ENCODE data around the gene CYB5RL.
"Not testable (repeated sequence)": the region's sequence is repeated elsewhere in the genome, so short reads cannot be mapped to it uniquely, and the experiment has no call there.

The CYB5RL gene

DNA sequence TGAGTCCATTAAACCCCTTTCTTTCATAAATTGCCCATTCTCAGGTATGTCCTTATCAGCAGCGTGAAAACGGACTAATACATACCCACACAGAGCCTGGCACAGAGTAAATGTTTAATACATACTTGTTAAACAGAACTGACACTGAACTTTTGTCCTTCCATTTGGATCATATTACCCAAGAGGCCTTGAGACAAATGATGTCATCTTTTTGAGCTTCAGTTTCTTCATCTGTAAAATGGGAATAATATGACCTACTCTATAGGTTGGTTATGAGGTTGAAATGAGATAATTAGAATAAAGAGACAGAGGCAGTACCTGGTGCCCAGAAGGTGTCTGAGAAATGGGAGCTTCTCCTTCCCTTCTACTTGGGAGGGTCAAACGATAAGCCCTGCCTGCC lies 13.8 kb downstream of the CYB5RL start:
- no peak for DNase-seq (ENCODE audit: low spot score)

GRCh38 chr1:54180701-54181360 lies 19.0 kb downstream of the CYB5RL start:
- no peak for DNase-seq (ENCODE audit: low spot score)

- DNase-seq (ENCODE audit: low spot score) = no peak
Measured at GRCh38 chr1:54178296-54179070, 21.3 kb downstream of the CYB5RL start.

GRCh38 chr1:54177726-54178125 lies 22.1 kb downstream of the CYB5RL start:
- DNase-seq (ENCODE audit: low spot score) = no peak

- no peak for DNase-seq (ENCODE audit: low spot score)
Measured at GRCh38 chr1:54176621-54177327, 23.1 kb downstream of the CYB5RL start.

DNA sequence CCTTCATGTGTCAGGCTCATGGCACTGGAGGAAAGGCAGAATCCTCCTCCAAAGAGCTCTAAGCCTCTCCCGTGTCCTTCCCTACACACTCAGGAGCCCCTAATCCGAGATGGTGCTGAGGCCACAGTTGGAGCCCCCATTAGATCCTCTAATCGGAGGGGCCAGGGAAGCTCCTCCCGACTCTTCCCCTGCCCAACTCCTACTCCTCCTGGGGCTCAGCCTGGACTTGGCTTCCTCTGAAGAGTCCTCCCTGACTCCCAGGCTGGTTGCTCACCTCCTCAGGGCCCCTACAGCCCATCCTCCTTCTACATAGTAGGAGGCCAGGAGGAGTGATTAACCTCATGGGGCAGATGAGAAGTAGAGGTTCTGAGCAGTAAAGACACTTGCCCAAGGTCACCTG lies 25.7 kb downstream of the CYB5RL start:
- no peak for DNase-seq (ENCODE audit: low spot score)

DNA sequence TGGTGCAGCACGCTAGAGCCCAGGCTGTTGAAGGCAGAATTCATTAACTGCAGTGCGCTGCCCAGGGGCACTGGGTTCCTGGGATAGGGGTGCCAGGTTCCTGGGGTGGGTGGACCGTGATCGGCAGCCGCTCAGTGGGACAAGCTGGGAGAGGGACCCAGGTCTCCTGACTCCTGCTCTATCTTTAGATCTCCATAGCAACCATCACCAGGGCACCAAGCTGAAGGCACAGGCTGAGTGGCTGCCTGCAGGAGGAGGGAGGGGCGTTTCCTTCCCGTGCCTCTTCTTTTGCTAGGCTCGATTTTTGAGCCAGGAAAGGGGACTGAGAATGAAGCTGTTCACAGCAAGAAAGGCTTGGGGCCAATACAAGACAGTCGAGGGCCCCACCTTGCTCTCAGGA lies 26.1 kb downstream of the CYB5RL start:
- DNase-seq (ENCODE audit: low spot score) = no peak

DNA sequence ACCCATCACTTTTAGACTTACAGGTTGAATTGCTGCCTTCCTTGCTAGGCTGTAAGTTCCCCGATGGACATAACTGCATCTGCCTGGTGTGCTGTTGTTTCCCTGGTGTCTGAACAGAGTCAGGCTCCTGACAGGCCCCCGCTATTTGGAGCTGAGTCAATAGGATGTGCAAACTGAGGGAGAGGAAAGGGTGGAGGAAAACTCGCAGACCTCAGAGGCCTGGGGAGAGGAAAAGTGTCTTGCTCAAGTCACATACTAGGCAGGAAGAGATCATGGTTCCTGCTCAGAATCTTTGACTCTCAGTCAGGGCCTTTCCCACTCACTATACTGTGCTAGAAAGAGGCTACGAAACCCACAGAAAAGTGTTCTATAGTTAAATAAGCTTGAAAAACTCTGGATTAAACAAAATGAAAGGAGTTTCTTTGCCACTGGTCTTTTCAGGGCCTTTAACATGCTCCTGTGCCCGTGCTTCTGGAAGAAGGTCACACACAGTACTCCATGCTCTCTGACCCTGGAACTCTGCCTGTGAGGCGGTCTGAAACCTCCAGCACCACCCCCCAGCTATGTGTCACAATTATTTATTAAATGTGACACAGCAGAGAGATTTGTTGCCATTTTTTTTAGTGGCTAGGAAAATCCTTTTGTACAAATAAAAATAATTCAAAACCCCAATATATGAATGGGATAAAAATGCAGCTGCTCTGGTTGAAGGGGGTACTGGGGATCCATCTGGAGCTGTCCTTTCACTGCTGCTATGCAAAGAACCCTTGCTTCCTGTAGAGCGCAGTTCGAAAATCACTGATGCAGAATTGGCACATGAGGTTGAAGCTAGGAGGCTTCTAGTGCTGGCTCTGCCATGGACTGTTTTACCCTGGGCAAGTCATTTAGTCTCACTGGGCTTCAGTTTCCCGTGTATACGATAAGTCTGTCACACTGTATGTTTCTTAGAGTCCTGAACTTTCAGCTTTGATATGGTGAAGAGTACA lies 26.9 kb downstream of the CYB5RL start:
- DNase-seq (ENCODE audit: low spot score) = no peak

DNA sequence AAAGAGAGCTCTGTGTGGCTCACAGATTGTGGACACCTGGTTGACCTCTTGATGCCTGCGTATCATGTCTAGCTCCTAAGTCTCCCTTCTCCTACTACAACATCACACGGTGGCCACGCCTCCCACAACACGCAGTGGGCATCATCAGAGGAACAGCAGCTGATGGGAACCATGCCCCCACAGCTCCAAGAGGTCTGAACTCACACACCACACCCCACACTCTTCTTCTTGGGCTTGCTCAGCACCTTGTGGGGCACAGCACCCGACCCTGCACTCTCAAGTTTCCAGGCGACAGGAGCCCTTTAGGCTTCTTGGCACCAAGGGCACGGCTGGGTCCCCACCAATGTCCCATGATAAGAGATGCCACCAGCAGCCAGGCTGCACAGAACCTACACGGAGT lies 28.2 kb downstream of the CYB5RL start:
- DNase-seq (ENCODE audit: low spot score) = no peak

- DNase-seq (ENCODE audit: low spot score) = no peak
Measured at GRCh38 chr1:54171016-54171415, 28.8 kb downstream of the CYB5RL start.

DNA sequence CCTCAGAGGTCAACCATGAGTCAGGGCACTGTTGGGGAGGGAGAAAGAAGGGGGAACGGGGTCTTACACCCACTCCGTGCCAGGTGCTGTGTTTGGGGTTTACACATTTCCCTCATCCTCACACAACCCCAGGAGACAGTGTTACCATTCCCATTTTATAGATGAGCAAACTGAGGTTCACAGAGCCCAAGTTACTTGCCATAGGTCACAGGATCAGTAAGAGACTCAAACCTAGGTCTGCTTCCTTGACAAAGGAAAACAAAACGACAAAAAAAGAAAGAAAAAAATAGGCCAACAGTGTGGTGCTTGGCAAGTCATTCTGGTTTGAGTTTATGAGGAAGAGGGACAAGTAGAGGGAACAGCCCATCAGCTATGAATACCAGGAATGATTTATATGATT lies 30.8 kb downstream of the CYB5RL start:
- no peak for DNase-seq (ENCODE audit: low spot score)

GRCh38 chr1:54168206-54168965 lies 31.4 kb downstream of the CYB5RL start:
- no peak for DNase-seq (ENCODE audit: low spot score)

DNA sequence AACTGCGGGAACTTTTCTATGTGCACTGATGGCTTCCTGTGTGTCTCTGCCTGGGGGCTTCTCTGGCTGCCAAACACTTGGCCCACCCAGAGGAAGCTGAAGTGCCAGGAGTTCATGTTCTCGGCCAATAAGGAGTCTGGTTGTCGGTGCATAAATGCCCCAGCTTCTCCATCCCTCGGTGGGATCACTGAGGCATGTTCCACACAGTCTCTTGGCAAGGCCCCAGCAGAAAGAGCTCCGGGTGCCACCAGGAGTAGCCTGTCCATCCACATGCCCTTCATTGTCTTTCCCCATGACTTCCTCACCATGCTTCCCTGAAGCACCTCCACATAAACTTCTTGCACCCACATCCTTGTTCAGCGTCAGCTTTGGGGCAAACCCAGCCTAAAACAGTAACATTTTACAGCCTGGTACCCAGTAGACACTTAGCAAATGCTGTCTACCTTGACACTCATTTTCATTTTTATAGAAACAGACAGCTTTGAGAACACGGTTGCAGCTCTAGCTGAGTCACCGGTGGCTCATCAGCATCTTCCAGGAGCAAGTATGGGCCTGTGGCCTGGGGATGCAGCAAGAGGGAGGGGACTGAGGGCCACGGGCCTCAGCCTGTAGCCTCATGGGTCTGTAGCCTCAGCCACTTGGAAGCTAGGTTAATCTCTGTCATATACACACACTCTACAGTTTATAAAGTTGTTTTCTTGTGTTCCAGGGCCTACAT lies 32.2 kb downstream of the CYB5RL start:
- no peak for DNase-seq (ENCODE audit: low spot score)

DNA sequence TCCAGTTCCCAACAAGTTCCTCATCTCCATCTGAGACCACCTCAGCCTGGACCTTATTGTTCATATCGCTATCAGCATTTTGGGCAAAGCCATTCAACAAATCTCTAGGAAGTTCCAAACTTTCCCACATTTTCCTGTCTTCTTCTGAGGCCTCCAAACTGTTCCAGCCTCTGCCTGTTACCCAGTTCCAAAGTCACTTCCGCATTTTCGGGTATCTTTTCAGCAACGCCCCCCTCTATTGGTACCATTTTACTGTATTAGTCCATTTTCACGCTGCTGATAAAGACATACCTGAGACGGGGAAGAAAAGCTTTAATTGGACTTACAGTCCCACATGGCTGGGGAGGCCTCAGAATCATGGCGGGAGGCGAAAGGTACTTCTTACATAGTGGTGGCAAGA lies 33.5 kb downstream of the CYB5RL start:
- DNase-seq (ENCODE audit: low spot score) = not testable (repeated sequence)

DNA sequence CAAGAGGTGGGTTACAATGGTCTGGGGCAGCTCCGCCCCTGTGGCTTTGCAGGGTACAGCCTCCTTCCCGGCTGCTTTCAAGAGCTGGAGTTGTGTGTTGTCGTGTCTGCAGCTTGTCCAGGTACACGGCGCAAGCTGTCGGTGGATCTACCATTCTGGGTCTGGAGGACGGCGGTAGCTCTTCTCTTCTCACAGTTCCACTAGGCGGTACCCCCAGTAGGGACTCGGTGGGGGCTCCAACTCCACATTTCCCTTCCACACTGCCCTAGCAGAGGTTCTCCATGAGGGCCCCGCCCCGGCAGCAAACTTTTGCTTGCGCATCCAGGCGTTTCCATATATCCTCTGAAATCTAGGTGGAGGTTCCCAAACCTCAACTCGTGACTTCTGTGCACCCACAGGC lies 34.7 kb downstream of the CYB5RL start:
- DNase-seq (ENCODE audit: low spot score) = no peak

GRCh38 chr1:54163573-54163972 lies 36.3 kb downstream of the CYB5RL start:
- DNase-seq (ENCODE audit: low spot score) = no peak

- no peak for DNase-seq (ENCODE audit: low spot score)
Measured at GRCh38 chr1:54163051-54163450, 36.8 kb downstream of the CYB5RL start.

DNA sequence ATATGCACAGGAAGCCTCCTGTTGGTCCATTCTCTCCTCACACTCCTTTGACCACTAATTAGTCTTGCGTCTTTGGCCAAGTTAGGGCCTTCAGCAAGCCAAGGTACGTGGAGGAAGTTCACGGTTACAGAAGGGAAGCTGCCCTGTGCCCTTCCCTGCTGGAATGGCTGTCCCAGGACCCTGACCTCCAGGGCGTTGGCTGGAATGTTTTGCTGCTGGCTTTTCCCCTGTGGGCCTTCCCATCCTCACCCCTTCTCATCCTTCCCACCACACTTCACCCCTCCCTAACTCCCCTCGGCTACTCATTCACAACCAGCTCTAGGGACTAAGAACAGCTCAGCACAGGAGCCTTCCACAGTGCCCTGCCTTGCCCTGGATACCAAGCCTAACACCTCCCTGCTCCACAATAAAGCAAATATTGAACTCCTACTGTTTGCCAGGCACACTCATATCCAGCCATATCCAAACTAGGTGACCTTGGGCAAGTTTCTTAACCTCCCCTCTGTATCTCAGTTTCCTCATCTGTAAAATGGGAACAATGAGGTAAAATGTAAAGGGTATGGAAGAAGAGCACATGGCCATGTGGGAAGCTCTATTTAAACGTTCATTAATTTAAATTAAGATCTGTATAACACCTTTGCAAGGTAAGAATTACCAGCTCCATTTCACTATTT lies 38.2 kb downstream of the CYB5RL start:
- DNase-seq (ENCODE audit: low spot score) = no peak

DNA sequence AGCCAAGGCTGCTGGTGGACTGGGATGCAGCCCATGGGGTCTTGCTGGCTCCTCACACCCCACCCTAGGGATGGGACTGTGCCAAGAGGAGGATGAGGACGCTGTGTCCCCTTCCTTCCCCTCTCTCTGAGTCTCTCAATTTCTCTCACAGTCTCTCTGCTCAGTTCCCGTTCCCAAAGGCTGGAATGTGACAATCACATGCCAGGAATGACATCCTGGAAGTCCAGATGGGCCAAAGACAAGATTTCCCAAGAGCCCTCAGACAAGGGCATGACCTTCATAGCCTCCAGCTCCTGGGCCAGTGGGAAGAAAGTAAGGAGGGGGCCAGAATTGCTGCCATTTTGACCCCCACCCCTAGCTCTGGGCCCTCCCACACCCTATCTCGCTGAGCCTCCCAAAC lies 39.5 kb downstream of the CYB5RL start:
- DNase-seq (ENCODE audit: low spot score) = no peak

- DNase-seq (ENCODE audit: low spot score) = no peak
Measured at GRCh38 chr1:54159733-54160316, 40.0 kb downstream of the CYB5RL start.
